GM12891 (cell line): ENCODE data around the gene NLRP6.

Experiments used
- POLR2AphosphoS5 ChIP-seq: IDR thresholded peaks from 2 replicates; pipeline ENCODE4 v1.6.1; 2011; ENCODE audit warnings: low read depth, low read length, control low read depth
- SPI1 ChIP-seq: IDR thresholded peaks from 2 replicates; pipeline ENCODE4 v1.6.1; 2011; ENCODE audit warnings: low read depth, low read length, control low read depth
- TAF1 ChIP-seq: IDR thresholded peaks from 2 replicates; pipeline ENCODE4 v1.6.1; 2011; ENCODE audit warnings: low read depth, low read length, control low read depth

DNA sequence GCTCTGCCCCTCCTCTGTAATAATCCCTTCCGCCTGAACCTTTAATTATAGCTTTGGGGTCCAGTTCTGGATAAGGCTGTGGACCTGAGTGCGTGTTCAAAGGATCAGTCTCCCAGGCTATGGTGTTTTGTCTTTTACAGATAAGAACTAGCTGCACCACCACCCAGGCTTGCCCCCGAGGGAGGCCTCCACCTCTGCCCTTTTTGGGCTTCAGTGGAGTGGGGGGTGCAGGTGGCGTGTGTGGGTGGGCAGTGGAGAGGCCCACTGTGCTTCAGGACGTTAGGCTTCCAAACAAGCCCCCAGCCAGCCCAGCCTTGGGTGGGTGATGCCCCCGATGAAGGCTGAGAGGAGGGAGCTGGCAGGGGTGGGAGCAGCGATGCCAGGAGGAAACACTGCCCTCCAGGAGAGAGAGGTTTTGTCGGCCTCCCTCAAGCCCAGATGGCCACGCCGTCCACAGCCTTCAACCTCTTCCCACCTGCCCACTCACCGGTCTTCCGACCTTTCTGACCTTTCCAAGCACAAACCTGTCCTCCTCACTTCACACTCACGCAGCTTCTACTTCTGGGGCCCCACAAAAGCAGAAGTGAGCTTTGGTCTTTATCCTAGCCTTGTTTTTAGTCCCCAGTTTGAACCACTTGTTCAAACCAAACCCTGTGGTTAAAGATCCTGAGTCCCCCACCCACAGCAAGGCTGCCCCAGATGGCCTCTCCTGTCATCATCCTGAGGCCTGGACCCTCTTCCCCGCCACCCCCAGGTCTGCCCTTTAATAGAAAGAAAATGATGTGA is 21.1 kb upstream of the NLRP6 start:
- TF ChIP-seq TAF1 (no peak), POLR2AphosphoS5 (no peak), SPI1 (peak; percentile 98)
